ENCODE data around the gene ADGRV1. TPM values are rescaled to one million over a fixed set of nuclear protein-coding genes. Genes with fewer than 3 reads are reported as not detected.

Gene ADGRV1
- total and polyA plus RNA-seq, 9 of the 15 experiments (the other 6 are each of a cell fraction or from before 2014, with no cell fraction given), result 21.7 to 156 (median 58.2) TPM

- TF ChIP-seq ZFP91 (CRISPR knock-in tag; IDR thresholded peaks at IDR 0.05), result no peak
- TF ChIP-seq, protein P1, sequence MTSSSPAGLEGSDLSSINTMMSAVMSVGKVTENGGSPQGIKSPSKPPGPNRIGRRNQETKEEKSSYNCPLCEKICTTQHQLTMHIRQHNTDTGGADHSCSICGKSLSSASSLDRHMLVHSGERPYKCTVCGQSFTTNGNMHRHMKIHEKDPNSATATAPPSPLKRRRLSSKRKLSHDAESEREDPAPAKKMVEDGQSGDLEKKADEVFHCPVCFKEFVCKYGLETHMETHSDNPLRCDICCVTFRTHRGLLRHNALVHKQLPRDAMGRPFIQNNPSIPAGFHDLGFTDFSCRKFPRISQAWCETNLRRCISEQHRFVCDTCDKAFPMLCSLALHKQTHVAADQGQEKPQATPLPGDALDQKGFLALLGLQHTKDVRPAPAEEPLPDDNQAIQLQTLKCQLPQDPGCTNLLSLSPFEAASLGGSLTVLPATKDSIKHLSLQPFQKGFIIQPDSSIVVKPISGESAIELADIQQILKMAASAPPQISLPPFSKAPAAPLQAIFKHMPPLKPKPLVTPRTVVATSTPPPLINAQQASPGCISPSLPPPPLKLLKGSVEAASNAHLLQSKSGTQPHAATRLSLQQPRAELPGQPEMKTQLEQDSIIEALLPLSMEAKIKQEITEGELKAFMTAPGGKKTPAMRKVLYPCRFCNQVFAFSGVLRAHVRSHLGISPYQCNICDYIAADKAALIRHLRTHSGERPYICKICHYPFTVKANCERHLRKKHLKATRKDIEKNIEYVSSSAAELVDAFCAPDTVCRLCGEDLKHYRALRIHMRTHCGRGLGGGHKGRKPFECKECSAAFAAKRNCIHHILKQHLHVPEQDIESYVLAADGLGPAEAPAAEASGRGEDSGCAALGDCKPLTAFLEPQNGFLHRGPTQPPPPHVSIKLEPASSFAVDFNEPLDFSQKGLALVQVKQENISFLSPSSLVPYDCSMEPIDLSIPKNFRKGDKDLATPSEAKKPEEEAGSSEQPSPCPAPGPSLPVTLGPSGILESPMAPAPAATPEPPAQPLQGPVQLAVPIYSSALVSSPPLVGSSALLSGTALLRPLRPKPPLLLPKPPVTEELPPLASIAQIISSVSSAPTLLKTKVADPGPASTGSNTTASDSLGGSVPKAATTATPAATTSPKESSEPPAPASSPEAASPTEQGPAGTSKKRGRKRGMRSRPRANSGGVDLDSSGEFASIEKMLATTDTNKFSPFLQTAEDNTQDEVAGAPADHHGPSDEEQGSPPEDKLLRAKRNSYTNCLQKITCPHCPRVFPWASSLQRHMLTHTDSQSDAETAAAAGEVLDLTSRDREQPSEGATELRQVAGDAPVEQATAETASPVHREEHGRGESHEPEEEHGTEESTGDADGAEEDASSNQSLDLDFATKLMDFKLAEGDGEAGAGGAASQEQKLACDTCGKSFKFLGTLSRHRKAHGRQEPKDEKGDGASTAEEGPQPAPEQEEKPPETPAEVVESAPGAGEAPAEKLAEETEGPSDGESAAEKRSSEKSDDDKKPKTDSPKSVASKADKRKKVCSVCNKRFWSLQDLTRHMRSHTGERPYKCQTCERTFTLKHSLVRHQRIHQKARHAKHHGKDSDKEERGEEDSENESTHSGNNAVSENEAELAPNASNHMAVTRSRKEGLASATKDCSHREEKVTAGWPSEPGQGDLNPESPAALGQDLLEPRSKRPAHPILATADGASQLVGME (CRISPR knock-in tag; IDR thresholded peaks at IDR 0.05), result no peak
- TF ChIP-seq ZNF347 (CRISPR knock-in tag; IDR thresholded peaks at IDR 0.05; ENCODE audit: low read depth), result no peak
- no peak for TF ChIP-seq SLC30A9 (CRISPR knock-in tag; IDR thresholded peaks at IDR 0.05)
- no peak for TF ChIP-seq SRSF9 (IDR thresholded peaks at IDR 0.05; ENCODE audit: borderline replicate concordance, low read depth, low read length)
- no peak for TF ChIP-seq PRPF4 (IDR thresholded peaks at IDR 0.05; ENCODE audit: insufficient read depth, low read depth, low read length, poor library complexity, severe bottlenecking)
- peak; percentile 81 for TF ChIP-seq NCOR1 (IDR thresholded peaks at IDR 0.05)
- TF ChIP-seq, protein P2, sequence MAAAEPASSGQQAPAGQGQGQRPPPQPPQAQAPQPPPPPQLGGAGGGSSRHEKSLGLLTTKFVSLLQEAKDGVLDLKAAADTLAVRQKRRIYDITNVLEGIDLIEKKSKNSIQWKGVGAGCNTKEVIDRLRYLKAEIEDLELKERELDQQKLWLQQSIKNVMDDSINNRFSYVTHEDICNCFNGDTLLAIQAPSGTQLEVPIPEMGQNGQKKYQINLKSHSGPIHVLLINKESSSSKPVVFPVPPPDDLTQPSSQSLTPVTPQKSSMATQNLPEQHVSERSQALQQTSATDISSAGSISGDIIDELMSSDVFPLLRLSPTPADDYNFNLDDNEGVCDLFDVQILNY (CRISPR knock-in tag; IDR thresholded peaks at IDR 0.05), result no peak
- peak; percentile 56; the same call in 1 of the 2 replicates for TF ChIP-seq MAFK (IDR thresholded peaks at IDR 0.05; ENCODE audit: low read length)
- no peak for TF ChIP-seq IRF9 (tag; IDR thresholded peaks at IDR 0.05)
- TF ChIP-seq ZNF384 (IDR thresholded peaks at IDR 0.05; ENCODE audit: low read depth, low read length), result 0 out of 2 replicates have a peak, but pooled peaks have one; percentile 16
- no peak for TF ChIP-seq NONO (IDR thresholded peaks at IDR 0.05; ENCODE audit: low read depth in 2 of 2, low read length in 1 of 2)
- TF ChIP-seq, protein P3, sequence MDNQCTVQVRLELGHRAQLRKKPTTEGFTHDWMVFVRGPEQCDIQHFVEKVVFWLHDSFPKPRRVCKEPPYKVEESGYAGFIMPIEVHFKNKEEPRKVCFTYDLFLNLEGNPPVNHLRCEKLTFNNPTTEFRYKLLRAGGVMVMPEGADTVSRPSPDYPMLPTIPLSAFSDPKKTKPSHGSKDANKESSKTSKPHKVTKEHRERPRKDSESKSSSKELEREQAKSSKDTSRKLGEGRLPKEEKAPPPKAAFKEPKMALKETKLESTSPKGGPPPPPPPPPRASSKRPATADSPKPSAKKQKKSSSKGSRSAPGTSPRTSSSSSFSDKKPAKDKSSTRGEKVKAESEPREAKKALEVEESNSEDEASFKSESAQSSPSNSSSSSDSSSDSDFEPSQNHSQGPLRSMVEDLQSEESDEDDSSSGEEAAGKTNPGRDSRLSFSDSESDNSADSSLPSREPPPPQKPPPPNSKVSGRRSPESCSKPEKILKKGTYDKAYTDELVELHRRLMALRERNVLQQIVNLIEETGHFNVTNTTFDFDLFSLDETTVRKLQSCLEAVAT (IDR thresholded peaks at IDR 0.05), result peak; percentile 16 to 76; a peak in 3 of 4 replicates
- TF ChIP-seq ZBTB1 (CRISPR knock-in tag; IDR thresholded peaks at IDR 0.05; ENCODE audit: borderline replicate concordance, low read depth), result no peak
These were observed 86.5 kb downstream of the ADGRV1 start (continued) for GRCh38 chr5:90645024-90645610.

Data from K562 (cell line).